ENCODE results near the gene CRACR2A. TPM values are rescaled to one million over a fixed set of nuclear protein-coding genes. Genes with fewer than 3 reads are reported as not detected.

CRACR2A gene
- total and polyA plus RNA-seq, 9 of the 15 experiments (the other 6 are each of a cell fraction or from before 2014, with no cell fraction given) = 2.1 to 15.1 (median 10.4) TPM

- TF ChIP-seq PTTG1 (tag; IDR thresholded peaks at IDR 0.05; ENCODE audit: low read depth) (no peak), PHTF2 (CRISPR knock-in tag; IDR thresholded peaks at IDR 0.05) (no peak), TFAM (CRISPR knock-in tag; conservative IDR thresholded peaks at IDR 0.05) (no peak)
Observed at GRCh38 chr12:3593906-3594483, 158.9 kb downstream of the CRACR2A start (continued).

DNA sequence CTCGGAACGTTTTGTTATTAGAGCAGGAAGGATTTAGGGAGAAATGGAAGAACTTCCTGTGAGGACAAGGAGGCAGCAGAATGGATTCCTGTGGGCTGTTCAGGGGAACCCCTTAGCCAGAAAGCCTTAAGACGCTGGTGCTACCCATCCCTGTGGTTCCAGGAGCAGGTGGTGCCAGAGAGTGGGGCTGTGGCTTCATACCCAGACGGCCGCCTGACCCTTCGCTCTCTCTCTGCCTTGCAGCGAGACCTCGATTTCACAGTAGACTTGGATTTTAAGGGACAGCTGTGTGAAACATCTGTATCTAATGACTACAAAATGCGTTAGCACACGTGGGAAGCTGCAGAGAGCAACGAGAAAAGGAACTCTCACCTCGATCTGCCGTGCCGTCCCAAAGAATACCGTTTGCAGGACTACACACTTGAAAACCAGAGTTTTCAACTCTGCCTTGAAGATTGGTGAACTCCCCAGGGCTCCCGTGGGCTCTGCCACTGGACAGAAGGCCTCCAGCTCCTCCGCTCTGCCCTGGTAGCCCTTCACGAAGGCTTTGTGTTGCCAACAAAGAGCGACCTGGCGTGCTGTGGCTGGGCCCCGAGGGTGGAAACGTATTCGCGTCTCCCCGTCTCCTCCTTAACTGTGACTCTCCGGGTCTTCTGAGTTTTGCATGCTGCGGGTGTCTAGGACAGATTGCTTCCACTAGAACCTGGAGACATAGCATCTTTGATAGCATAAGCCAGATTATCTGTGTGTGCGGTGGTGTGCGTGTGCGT lies 159.9 kb downstream of the CRACR2A start:
- H3K4me2 ChIP-seq (ENCODE audit: insufficient read depth, low read length) = no peak overlapping the region
- no peaks in the 10 kb centered on the region for H3K9me3 ChIP-seq (replicated peaks; ENCODE audit: control insufficient read depth, insufficient read depth, low read depth, low read length)
- ChIA-PET CTCF (ENCODE audit: low intra/inter-chr PET ratio) (no interaction called here), POLR2A (interaction anchor here (0.7 kb wide), 1 partner anchor 41 kb away, joined by 3 read pairs; no protein-coding TSS in a partner anchor)
- ATAC-seq (no peak), FAIRE-seq (no peak), DNase-seq (ENCODE audit: extremely low read depth in 1 of 4, low spot score in 3 of 4) (no peak)
- no peak overlapping the region for H2AFZ ChIP-seq (ENCODE audit: low read depth, low read length)
- peaks cover 3 to 39% of the 10 kb centered on the region in 2 experiments; a peak in 3 of 5 replicates for H3K27me3 ChIP-seq (ENCODE audit: control insufficient read depth in 2 of 2, insufficient read depth in 2 of 2, low read length in 2 of 2)
- in situ Hi-C loops (cut with MboI) (no loop called here), intact Hi-C loops (cut with micrococcal nuclease) (no loop called here)
- no peaks in the 10 kb centered on the region for H3K36me3 ChIP-seq (ENCODE audit: control insufficient read depth, insufficient read depth, low read length)
- H3K79me2 ChIP-seq (ENCODE audit: control insufficient read depth, insufficient read depth, low read length) = no peaks in the 10 kb centered on the region
- no peak overlapping the region for H3K4me3 ChIP-seq
- no TSS peak for BruUV-seq (replicated peaks)
- TF ChIP-seq HOXB6 (CRISPR knock-in tag; IDR thresholded peaks at IDR 0.05; ENCODE audit: borderline replicate concordance) (no peak), HSF4 (CRISPR knock-in tag; IDR thresholded peaks at IDR 0.05; ENCODE audit: borderline replicate concordance) (no peak), HMGN3 (IDR thresholded peaks at IDR 0.05; ENCODE audit: borderline replicate concordance, extremely low read depth, insufficient read length, low read depth, low read length) (no peak)
- TF ChIP-seq, protein P1, sequence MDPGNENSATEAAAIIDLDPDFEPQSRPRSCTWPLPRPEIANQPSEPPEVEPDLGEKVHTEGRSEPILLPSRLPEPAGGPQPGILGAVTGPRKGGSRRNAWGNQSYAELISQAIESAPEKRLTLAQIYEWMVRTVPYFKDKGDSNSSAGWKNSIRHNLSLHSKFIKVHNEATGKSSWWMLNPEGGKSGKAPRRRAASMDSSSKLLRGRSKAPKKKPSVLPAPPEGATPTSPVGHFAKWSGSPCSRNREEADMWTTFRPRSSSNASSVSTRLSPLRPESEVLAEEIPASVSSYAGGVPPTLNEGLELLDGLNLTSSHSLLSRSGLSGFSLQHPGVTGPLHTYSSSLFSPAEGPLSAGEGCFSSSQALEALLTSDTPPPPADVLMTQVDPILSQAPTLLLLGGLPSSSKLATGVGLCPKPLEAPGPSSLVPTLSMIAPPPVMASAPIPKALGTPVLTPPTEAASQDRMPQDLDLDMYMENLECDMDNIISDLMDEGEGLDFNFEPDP (CRISPR knock-in tag; IDR thresholded peaks at IDR 0.05) = no peak
- no peaks in the 10 kb centered on the region for H4K20me1 ChIP-seq (replicated peaks; ENCODE audit: control insufficient read depth, insufficient read depth, low read length)
- H3K9ac ChIP-seq (ENCODE audit: insufficient read depth in 1 of 2, low read depth in 2 of 2, low read length in 2 of 2) = no peak overlapping the region
- 4% methylated on average over 25 of the region's 30 CpGs for WGBS (ENCODE audit: insufficient coverage, low coverage, missing lambda C conversion rate)
- H3K27ac ChIP-seq (ENCODE audit: extremely low read depth, low read depth, low read length) = no peak overlapping the region
- peaks cover 0 to 10% of the 10 kb centered on the region in 2 experiments; a peak in 3 of 5 replicates for H3K4me1 ChIP-seq (replicated peaks in 1 of 2; ENCODE audit: control insufficient read depth in 2 of 2, insufficient read depth in 2 of 2, low read length in 2 of 2)
- H3K9me1 ChIP-seq (ENCODE audit: control insufficient read depth, insufficient read depth, low read length) = no peaks in the 10 kb centered on the region

All from K562 (cell line).